T-helper 9 cell (primary cell): ENCODE results near the gene RSPH6A.

Experiments used
- DNase-seq: peaks from one replicate; pipeline ENCODE4 v3.0.0-alpha.2; 2020

Gene RSPH6A

GRCh38 chr19:45824531-45825262, 9.6 kb upstream of the RSPH6A start:
- no peak for DNase-seq

GRCh38 chr19:45824041-45824471, 8.9 kb upstream of the RSPH6A start:
- no peak for DNase-seq

GRCh38 chr19:45823182-45823581, 8.1 kb upstream of the RSPH6A start:
- DNase-seq = no peak

- DNase-seq = no peak
Measured at GRCh38 chr19:45822716-45823115, 7.6 kb upstream of the RSPH6A start.

DNA sequence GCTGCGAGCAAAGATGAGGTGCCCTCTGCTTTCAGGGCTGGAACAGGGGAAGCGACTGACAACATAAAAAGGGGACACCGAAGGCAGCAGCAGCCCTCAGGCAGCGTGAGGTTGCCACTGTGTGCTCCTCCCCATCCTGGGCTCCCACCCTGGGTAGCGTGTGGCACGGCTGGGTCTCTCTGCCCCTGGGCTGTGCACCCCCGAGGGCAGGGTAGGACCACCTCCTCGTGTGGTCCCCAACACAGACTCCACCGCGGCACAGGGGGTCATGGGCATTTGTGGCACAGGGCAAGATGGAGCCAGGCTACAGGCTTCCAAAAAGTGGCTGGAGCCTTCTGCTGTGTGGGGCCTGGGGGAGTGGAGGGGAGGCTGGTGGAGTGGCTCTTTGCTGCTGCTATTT, 6.5 kb upstream of the RSPH6A start:
- DNase-seq = no peak

GRCh38 chr19:45821103-45821521, 6.0 kb upstream of the RSPH6A start:
- no peak for DNase-seq

GRCh38 chr19:45820413-45821102, 5.5 kb upstream of the RSPH6A start:
- no peak for DNase-seq

DNA sequence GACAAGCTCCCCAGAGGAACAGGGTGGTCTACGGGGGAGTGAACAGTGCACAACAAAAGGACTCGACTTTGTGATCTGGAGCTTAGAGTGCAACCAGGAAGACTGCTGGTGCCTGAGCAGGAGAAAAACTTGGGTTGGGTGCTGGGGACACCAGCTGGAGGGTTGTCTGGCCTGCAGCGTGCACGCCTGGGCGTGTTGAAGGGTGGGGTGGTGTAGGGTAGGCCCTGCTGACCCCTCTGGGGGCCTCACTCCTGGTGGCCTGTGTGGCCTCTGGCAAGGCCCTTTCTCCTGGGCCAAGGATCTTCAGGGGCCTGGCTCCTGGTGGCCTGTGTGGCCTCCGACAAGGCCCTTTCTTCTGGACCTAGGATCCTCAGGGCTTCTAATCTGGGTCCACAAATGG, 4.7 kb upstream of the RSPH6A start:
- DNase-seq = no peak

DNA sequence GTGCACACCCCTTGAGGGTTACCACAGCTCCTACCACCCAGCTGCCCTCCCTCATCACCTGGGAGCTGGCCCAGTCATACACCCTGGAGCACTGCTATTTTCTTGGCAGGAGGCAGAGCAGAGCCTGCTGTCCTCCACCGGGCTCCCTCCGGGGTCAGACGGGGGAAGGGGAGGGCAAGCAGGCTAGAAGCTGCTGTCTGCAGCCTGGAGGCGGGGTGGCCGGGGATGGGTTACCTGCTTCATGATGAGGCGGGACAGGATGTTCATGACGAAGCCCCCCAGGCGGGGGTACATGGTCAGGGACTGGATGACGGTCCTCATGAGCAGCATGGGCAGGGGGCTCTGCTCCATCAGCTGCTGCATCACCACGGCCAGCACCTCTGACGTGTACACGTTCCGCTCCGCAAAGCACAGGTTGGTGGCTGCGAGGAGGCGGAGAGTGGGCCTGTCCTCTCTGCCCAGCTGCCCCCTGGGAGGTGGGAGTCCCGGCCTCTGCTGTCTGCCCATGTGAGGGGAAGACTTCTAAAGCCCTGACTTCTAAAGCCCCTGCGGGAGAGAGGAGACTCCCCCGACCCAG, 2.7 kb upstream of the RSPH6A start:
- DNase-seq = no peak

DNA sequence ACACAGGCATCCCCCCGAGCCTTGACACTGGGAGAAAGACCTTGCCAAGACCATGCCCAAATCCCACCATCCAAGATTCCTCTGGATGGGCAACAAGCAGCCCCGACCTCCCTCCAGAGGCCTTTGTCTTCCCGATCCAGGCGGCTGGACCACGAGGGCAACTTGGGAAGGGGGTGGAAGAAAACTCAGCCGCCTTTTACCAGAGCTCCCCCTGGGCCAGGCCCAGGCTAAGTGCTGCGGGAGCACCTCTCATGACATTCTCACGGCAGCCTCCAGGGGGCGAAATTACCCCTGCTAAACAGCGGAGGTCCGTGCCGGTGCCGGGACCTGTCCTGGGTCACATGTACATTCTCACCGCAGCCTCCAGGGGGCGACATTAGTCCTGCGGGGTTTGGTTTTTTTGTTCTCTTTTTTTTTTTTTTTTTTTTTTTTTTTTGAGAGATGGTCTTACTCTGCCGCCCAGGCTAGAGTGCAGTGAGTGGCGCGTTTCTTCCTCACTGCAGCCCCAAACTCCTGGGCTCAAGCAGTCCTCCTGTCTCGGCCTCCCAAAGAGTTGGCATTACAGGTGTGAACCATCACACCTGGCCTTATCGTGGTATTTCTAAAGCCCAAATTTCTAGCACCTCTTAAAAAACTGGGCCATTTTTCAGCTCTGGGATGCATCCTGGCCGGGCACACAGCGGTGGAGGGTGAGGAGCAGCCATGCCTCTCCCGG, 2.1 kb upstream of the RSPH6A start:
- DNase-seq = peak; percentile 99

DNA sequence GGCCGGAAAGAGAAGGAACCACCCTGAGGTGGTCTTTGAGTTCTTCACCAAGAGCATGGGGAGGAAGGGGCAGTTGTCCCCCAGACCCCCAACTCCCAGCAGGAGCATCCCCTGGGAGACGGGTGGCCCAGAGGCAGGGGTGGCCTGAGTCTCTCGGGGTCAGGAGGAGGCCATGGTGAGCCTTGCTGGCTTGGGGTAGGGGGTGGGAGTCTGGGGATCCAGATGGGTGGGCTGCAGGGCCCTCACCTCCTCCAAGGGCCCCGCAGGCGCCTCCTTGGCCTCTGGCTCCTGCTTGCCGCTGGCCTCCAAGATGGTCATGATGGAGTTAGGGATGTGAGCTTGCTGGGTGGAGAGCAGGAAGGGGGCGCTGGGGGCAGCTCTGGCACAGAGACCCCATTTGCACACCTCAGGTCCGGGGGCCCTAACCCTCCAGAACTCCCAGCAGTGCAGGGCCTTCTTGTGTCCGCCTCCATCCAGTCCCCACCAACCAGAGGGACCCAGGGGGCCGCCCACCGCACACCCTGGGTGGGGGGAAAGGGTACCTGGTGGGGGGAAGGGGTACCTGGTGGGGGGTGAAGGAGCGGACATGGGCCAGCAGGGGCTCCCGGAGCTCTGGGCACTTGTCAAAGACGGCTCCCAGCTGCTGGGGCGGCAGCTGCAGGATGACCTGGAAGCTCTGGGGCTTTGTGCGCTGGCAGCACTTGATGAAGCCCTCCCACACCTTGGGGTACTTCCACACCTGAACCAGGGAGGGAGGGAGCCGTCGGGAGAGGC, 1.3 kb upstream of the RSPH6A start:
- no peak for DNase-seq

GRCh38 chr19:45815481-45816216, 541 bp upstream of the RSPH6A start:
- DNase-seq = no peak

GRCh38 chr19:45814166-45814780, 835 bp downstream of the RSPH6A start:
- no peak for DNase-seq

DNA sequence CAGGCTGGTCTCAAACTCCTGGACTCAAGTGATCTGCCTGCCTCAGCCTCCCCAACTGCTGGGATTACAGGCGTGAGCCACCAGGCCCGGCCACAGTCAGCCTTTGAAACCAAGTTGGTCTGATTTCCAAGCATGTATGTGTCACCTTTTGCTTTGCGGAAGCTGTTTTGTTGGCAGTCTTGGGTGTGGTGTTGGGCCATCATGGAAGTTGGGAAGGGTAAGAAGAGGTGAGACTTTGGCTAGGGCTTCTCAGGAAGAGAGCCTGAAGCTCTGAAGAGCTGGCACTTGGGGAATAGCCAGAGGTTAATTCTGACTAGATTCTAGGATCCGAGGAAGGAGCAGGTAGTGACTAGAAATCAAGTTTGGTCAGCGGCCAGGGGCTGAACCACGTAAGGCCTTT, 2.8 kb downstream of the RSPH6A start:
- DNase-seq = no peak

DNA sequence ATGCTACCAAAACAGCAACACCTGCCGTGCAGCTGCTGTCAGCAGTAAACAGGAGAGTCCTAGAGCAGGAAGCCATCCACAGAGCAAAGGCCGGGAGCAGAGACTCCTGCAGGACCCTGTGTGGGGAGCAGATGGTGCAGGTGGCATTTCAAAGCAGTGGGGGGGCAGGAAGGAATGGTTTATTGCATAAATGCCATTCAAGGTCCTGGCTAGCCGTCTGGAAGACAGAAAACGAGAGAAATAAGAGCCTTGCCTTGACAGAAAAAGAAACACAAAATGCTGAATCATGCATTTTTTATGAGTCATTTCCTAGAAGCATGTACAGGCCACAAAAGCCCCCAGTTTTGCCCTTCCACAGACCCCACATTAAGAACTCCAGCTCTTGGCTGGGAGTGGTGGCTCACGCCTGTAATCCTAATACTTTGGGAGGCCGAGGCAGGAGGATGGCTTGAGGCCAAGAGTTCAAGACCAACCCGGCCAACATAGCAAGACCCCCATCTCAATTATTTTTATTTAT, 5.4 kb downstream of the RSPH6A start:
- DNase-seq = no peak

DNA sequence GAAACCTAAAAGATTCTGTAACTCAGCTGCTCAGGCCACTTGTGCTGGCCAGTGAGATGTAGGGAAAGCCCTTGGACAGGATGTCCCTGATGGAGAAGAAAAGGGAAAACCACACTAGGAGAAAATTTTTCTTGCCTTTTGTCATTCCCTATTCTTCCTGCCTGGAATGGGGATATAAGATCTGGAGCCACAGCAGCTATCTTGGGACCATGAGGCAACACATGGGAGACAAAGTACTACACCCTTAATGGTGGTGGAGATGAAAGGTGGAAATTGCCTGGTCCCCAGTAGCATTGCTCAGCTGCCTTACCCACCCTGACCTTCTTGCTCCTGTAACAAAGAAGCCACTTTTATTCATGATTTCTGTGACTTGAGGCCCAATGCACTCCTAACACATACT, 9.4 kb downstream of the RSPH6A start:
- no peak for DNase-seq

DNA sequence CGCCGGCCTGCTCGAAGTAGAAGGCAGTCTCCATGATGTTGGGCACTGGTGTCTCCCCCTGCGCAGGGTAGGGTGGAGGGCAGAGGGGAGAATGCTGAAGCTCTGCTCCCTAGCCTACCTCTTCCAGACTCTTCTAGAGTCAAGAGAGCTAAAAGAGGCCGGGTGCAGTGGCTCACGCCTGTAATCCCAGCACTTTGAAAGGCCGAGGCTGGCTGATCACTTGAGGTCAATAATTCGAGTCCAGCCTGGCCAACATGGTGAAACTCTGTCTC, 10.2 kb downstream of the RSPH6A start:
- no peak for DNase-seq

GRCh38 chr19:45804140-45804958, 10.8 kb downstream of the RSPH6A start:
- no peak for DNase-seq

DNA sequence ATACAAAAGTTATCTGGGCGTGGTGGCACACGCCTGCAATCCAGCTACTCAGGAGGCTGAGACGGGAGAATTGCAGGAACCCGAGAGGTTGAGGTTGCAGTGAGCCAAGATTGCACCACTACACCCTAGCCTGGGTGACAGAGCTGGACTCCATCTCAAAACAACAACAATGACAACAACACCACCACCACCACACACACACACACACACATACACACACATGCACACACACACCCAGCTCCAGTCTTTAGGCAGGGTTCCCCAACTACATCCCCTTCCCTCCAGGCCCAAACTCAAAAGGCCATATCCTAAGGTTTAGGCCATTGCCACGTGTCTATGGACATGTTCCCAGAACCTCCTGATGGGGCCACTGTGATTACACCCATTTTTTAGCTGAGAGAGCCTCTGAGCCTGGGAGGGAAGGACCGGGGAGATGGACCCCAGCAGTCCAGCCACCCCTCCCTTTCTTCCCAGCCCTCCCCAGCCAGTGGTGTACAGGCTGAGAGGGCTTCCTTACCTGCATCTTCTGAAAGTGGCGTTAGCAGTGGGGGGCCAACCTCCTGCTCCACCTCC, 13.4 kb downstream of the RSPH6A start:
- DNase-seq = no peak

DNA sequence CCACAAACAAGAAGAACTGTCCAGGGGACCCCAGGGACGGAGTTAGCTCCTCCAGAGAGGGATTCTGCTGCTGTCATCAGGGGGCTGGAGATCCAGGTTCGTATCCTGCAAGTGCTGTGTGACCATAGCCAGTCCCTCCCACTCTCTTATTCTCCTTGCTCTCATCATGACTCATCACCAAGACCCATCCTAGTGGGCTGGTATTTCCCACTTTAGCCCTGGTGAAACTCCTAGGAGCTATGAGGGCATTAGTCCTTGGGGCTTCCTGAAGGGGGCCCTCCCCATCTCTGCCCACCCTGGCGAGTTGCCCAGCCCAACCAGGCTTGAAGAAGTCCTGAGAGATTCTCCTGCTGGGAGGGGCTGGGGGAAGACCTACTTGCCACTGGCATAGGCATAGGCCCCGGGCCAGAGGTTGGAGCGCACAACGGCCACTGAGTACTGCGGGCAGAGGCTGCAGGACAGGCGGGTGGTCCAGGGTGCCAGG, 15.0 kb downstream of the RSPH6A start:
- no peak for DNase-seq
